Keratinocyte (primary cell): ENCODE results near the gene PALD1. TPM values are rescaled to one million over a fixed set of nuclear protein-coding genes. Genes with fewer than 3 reads are reported as not detected.

ENCODE experiments used
- DNase-seq: peaks from one replicate; pipeline ENCODE4 v3.0.0-alpha.2; 2011; ENCODE audit warnings: low read depth, missing footprints, low spot score
- FAIRE-seq: peaks from 2 replicates; lab custom pipeline; 2011; peaks lifted over from hg19 to GRCh38; lab: Jason Lieb, UNC
- H2AFZ ChIP-seq: 2 replicates; pipeline ENCODE4 v1.6.0; 2012; ENCODE audit warnings: low read length, control low read depth, inconsistent platforms; ENCODE audit not compliant: control insufficient read depth
- H3K27ac ChIP-seq: 2 replicates; pipeline ENCODE4 v1.5.1; 2011; ENCODE audit warnings: low read length; ENCODE audit not compliant: control insufficient read depth, insufficient read depth
- H3K27me3 ChIP-seq: 3 replicates; pipeline ENCODE4 v1.6.0; 2011; ENCODE audit warnings: low read length; ENCODE audit not compliant: control insufficient read depth, insufficient read depth; ENCODE audit errors: extremely low read depth
- H3K36me3 ChIP-seq, 2 experiments: 2 replicates in 1 of 2; 3 replicates in 1 of 2; pipeline ENCODE4 v1.5.1; 2011; ENCODE audit warnings: low read length in 2 of 2, mild to moderate bottlenecking in 1 of 2; ENCODE audit not compliant: control insufficient read depth in 2 of 2, insufficient read depth in 2 of 2; ENCODE audit errors: extremely low read depth in 1 of 2
- H3K4me1 ChIP-seq: 3 replicates; pipeline ENCODE4 v1.5.1; 2011; ENCODE audit warnings: low read length; ENCODE audit not compliant: control insufficient read depth, insufficient read depth; ENCODE audit errors: extremely low read depth
- H3K4me2 ChIP-seq: 3 replicates; pipeline ENCODE4 v1.6.0; 2011; ENCODE audit warnings: low read depth, low read length; ENCODE audit not compliant: control insufficient read depth, insufficient read depth; ENCODE audit errors: extremely low read depth
- H3K4me3 ChIP-seq, 3 experiments: fragments of 200-600 bp in 1 of 3; sonication (generic) in 1 of 3; 2 replicates in 2 of 3; 3 replicates in 1 of 3; pipeline ENCODE4 v1.5.1; 2011 to 2016; ENCODE audit warnings: low read length in 3 of 3, mild to moderate bottlenecking in 3 of 3, control low read depth in 2 of 3, inconsistent platforms in 1 of 3, low read depth in 1 of 3, mixed read lengths in 1 of 3, mixed run types in 1 of 3, moderate library complexity in 1 of 3; ENCODE audit not compliant: control insufficient read depth in 2 of 3, insufficient read depth in 2 of 3; ENCODE audit errors: extremely low read depth in 1 of 3
- H3K79me2 ChIP-seq: 2 replicates; pipeline ENCODE4 v1.6.0; 2012; ENCODE audit warnings: low read length; ENCODE audit not compliant: control insufficient read depth, insufficient read depth
- H3K9ac ChIP-seq: 3 replicates; pipeline ENCODE4 v1.6.0; 2011; ENCODE audit warnings: low read length; ENCODE audit not compliant: control insufficient read depth, insufficient read depth; ENCODE audit errors: extremely low read depth
- H3K9me1 ChIP-seq: 3 replicates; pipeline ENCODE4 v1.6.0; 2011; ENCODE audit warnings: low read length; ENCODE audit not compliant: control insufficient read depth, insufficient read depth; ENCODE audit errors: extremely low read depth
- H3K9me3 ChIP-seq: 2 replicates; pipeline ENCODE4 v1.5.1; 2012; ENCODE audit warnings: low read depth, low read length; ENCODE audit not compliant: control insufficient read depth
- H4K20me1 ChIP-seq: 3 replicates; pipeline ENCODE4 v1.6.0; 2011; ENCODE audit warnings: low read length; ENCODE audit not compliant: control insufficient read depth, insufficient read depth; ENCODE audit errors: extremely low read depth
- EZH2 ChIP-seq: IDR thresholded peaks from one replicate; pipeline ENCODE4 v1.6.1; 2012; ENCODE audit warnings: inconsistent platforms, mild to moderate bottlenecking, low read length, moderate library complexity
- dilution Hi-C: fragments of 300-500 bp; cut with MboI; formaldehyde crosslinking; loops from one replicate; pipeline ENCODE4 v1.7.0; 2020; ENCODE audit warnings: low sequenced_read_pairs; ENCODE audit not compliant: extremely low pct_ligation_motif_present
- polyA plus RNA-seq, 5 experiments: library from polyadenylated mRNA; depleted of rRNA in 3 of 5; stranded (reverse) in 3 of 5; stranded (forward) in 1 of 5; unstranded in 1 of 5; fragments of >200 nt; gene quantifications; 1 replicate in 1 of 5; 2 replicates in 3 of 5; 3 replicates in 1 of 5; pipeline versions ENCODE4 v1.2.1 to v1.2.3, GENCODE V29; 2011 to 2012; ENCODE audit warnings: missing spikeins in 2 of 5, low read depth in 1 of 5, low replicate concordance in 1 of 5
- TF ChIP-seq, protein P1 (sequence below), 3 experiments: IDR thresholded peaks in 1 of 3; conservative IDR thresholded peaks in 1 of 3; optimal IDR thresholded peaks in 1 of 3; 2 replicates in 2 of 3; 3 replicates in 1 of 3; pipeline versions ENCODE3 to v1.5.1; 2011; ENCODE audit warnings: low read length in 3 of 3, mild to moderate bottlenecking in 3 of 3, moderate library complexity in 2 of 3, control low read depth in 1 of 3, inconsistent platforms in 1 of 3; ENCODE audit not compliant: insufficient read depth in 2 of 3; ENCODE audit errors: extremely low read depth in 1 of 3

PALD1 gene
- polyA plus RNA-seq, 1 donor (not counting 4 experiments of a cell fraction or from before 2014, with no cell fraction given): 0.83 TPM

DNA sequence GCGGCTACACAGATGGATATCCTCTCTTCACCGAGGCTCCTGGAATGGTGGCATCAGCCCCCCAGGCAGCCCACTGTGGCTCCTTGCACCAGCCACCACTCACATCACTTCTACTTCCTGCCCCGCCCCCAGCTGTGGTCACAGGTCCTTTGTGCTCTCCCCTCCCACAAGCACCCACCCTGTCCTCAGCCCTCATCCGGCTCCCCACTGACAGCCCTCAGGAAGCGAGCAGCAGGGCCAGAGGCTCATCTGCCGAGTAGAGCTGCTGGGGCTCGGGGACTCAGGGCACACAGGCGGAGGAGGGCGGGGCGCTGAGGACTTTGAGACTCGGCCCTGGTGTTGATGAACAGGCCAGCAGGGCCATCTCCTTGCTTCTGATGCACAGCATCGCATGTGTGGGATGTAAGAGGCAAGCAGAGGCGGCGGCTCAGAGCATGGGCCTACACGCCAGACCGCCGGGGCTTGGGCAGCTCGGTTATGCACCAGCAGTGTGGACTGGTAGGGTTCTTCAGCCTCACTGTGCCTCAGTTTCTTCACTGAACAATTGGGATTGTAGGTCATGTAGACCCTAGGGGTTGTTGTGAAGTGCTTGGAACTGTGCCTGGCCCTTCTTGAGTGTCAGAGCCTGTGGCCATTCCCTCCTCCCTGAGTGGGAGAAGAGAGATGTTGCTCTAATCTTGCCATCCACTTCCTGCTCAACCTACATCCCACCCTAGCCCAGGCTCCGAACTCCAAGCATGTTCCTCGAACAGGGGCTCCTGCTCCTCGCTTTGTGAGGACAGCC, 124.3 kb downstream of the PALD1 start, which contains the start of gene PRF1:
Gene PRF1 (minus strand): TSS at position 77 of the 784 bp plus-strand sequence. CDS start 1,839 bp downstream, outside the sequence.
- H2AFZ ChIP-seq: no peak within 1 kb of the TSS
- no peaks in the 10 kb centered on the region for H3K9me3 ChIP-seq
- no peaks in the 10 kb centered on the region for H3K36me3 ChIP-seq
- H3K27me3 ChIP-seq: no peaks in the 10 kb centered on the region
- TF ChIP-seq EZH2: no peak
- TF ChIP-seq, protein P1, sequence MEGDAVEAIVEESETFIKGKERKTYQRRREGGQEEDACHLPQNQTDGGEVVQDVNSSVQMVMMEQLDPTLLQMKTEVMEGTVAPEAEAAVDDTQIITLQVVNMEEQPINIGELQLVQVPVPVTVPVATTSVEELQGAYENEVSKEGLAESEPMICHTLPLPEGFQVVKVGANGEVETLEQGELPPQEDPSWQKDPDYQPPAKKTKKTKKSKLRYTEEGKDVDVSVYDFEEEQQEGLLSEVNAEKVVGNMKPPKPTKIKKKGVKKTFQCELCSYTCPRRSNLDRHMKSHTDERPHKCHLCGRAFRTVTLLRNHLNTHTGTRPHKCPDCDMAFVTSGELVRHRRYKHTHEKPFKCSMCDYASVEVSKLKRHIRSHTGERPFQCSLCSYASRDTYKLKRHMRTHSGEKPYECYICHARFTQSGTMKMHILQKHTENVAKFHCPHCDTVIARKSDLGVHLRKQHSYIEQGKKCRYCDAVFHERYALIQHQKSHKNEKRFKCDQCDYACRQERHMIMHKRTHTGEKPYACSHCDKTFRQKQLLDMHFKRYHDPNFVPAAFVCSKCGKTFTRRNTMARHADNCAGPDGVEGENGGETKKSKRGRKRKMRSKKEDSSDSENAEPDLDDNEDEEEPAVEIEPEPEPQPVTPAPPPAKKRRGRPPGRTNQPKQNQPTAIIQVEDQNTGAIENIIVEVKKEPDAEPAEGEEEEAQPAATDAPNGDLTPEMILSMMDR (optimal IDR thresholded peaks at IDR 0.05 in 1 of 3, IDR thresholded peaks at IDR 0.05 in 1 of 3, conservative IDR thresholded peaks at IDR 0.05 in 1 of 3; ENCODE audit: extremely low read depth in 1 of 3, insufficient read depth in 2 of 3, low read length in 3 of 3): no peak
- H3K9me1 ChIP-seq: no peaks in the 10 kb centered on the region
- no peak within 1 kb of the TSS for H3K9ac ChIP-seq
- DNase-seq (no peak), FAIRE-seq (no peak)
- no peak within 1 kb of the TSS for H3K27ac ChIP-seq
- no peak within 1 kb of the TSS for H3K4me2 ChIP-seq
- peaks cover 2% of the 10 kb centered on the region for H3K4me1 ChIP-seq
- dilution Hi-C loops: no loop called here
- no peaks in the 10 kb centered on the region for H3K79me2 ChIP-seq
- H3K4me3 ChIP-seq: no peak within 1 kb of the TSS
- no peaks in the 10 kb centered on the region for H4K20me1 ChIP-seq

DNA sequence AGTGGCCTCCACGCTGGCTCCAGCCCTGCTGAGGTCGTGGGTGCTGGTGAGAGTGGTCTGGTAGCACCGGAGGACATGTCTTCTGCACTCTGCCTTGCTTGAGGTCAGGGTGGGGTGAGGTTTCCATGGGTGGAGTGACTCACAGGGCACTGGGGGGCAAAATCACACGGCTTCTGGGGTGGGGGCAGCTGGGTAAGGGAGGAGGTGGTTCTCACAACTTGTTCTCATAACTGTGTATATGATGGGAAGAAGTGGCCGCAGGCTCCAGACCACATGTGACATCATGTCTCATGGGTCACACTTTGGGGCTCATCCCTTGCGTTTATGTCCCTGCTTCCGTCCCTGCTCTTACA, 124.9 kb downstream of the PALD1 start:
- H3K9me1 ChIP-seq: no peaks in the 10 kb centered on the region
- no peak for FAIRE-seq

More for the DNA sequence above, 124.9 kb downstream of the PALD1 start:
- Histone ChIP-seq H3K9me3 (no peaks in the 10 kb centered on the region), H3K79me2 (no peaks in the 10 kb centered on the region), H3K4me3 (no peak overlapping the region), H3K36me3 (no peaks in the 10 kb centered on the region), H3K27me3 (no peaks in the 10 kb centered on the region), H3K4me1 (peaks cover 2% of the 10 kb centered on the region), H2AFZ (no peak overlapping the region), H3K4me2 (no peak overlapping the region), H3K27ac (no peak overlapping the region), H3K9ac (no peak overlapping the region), H4K20me1 (no peaks in the 10 kb centered on the region)
- TF ChIP-seq EZH2: no peak
- TF ChIP-seq, protein P1 (optimal IDR thresholded peaks at IDR 0.05 in 1 of 3, IDR thresholded peaks at IDR 0.05 in 1 of 3, conservative IDR thresholded peaks at IDR 0.05 in 1 of 3; ENCODE audit: extremely low read depth in 1 of 3, insufficient read depth in 2 of 3, low read length in 3 of 3): no peak
- no peak for DNase-seq
- dilution Hi-C loops: no loop called here
